AG04449 (cell line): ENCODE results near the gene SNX30.

Source experiments
- CTCF ChIA-PET: fragments of 350-600 bp; formaldehyde crosslinking; extraction: SDS; loops from one replicate; lab custom pipeline; 2021; ENCODE audit warnings: antibody characterized with exemption; lab: Yijun Ruan, JAX
- POLR2A ChIA-PET: fragments of 400-600, 350-600 bp; formaldehyde crosslinking; extraction: SDS; loops from one replicate; lab custom pipeline; 2020; ENCODE audit warnings: antibody characterized with exemption, inconsistent platforms; lab: Yijun Ruan, JAX
- DNase-seq: peaks from one replicate; pipeline ENCODE4 v3.0.0-alpha.2; 2010; ENCODE audit warnings: low read depth, low spot score
- H3K4me3 ChIP-seq: 2 replicates; pipeline ENCODE4 v1.5.1; 2011; ENCODE audit warnings: low read depth, mild to moderate bottlenecking, control low read depth, low read length
- TF ChIP-seq, protein P1 (sequence below): IDR thresholded peaks from one replicate; pipeline ENCODE4 v1.5.1; 2011; ENCODE audit warnings: mild to moderate bottlenecking, moderate library complexity, low read length, control low read depth, inconsistent platforms; ENCODE audit not compliant: insufficient read depth; ENCODE audit errors: missing control alignments

The SNX30 gene

DNA sequence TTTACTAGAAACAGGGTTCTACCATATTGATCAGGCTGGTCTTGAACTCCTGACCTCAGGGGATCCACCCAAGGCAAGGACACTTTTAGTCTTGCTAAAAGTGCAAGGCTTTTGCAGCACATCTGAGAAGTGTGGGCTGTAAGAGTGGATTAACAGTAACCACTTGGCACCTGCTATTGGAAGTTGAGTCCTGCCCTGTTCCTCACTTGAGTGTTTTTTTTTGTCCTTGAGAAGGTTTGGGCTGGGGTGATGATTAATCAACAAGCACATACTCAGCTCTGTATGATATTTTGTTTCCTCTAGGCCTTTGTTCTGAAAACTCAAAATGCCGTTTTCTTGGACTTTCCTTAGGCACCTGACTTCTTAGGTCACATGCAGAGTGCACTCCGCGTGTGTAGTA is 37.4 kb downstream of the SNX30 start:
- ChIA-PET POLR2A (interaction anchor here (0.9 kb wide), 1 partner anchor 23 kb away, joined by 3 read pairs; no protein-coding TSS in a partner anchor), CTCF (no interaction called here)
- TF ChIP-seq, protein P1, sequence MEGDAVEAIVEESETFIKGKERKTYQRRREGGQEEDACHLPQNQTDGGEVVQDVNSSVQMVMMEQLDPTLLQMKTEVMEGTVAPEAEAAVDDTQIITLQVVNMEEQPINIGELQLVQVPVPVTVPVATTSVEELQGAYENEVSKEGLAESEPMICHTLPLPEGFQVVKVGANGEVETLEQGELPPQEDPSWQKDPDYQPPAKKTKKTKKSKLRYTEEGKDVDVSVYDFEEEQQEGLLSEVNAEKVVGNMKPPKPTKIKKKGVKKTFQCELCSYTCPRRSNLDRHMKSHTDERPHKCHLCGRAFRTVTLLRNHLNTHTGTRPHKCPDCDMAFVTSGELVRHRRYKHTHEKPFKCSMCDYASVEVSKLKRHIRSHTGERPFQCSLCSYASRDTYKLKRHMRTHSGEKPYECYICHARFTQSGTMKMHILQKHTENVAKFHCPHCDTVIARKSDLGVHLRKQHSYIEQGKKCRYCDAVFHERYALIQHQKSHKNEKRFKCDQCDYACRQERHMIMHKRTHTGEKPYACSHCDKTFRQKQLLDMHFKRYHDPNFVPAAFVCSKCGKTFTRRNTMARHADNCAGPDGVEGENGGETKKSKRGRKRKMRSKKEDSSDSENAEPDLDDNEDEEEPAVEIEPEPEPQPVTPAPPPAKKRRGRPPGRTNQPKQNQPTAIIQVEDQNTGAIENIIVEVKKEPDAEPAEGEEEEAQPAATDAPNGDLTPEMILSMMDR = no peak
- no peak for DNase-seq
- H3K4me3 ChIP-seq = no peak overlapping the region

DNA sequence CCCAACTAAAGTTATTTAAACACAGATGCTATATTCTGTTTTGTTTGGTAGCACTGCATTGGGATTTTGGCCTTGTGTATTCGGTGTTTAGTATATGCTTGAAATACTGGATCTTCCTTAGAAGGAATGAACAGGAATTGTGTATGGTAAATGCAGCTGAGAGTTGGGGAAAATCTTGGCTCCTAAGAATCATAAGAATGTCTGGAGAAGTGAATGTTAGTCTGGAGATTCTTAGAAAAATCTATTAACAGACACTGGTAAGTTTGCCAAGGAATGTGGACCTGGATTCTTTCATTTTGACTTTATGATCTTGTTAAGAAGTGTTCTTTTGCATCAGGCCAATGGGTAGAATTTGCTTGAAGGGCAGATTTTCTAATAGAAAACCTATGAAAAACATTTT is 38.9 kb downstream of the SNX30 start:
- POLR2A ChIA-PET = no interaction called here
- TF ChIP-seq, protein P1 = no peak
- CTCF ChIA-PET = no interaction called here
- H3K4me3 ChIP-seq = no peak overlapping the region
- DNase-seq = peak; percentile 68

DNA sequence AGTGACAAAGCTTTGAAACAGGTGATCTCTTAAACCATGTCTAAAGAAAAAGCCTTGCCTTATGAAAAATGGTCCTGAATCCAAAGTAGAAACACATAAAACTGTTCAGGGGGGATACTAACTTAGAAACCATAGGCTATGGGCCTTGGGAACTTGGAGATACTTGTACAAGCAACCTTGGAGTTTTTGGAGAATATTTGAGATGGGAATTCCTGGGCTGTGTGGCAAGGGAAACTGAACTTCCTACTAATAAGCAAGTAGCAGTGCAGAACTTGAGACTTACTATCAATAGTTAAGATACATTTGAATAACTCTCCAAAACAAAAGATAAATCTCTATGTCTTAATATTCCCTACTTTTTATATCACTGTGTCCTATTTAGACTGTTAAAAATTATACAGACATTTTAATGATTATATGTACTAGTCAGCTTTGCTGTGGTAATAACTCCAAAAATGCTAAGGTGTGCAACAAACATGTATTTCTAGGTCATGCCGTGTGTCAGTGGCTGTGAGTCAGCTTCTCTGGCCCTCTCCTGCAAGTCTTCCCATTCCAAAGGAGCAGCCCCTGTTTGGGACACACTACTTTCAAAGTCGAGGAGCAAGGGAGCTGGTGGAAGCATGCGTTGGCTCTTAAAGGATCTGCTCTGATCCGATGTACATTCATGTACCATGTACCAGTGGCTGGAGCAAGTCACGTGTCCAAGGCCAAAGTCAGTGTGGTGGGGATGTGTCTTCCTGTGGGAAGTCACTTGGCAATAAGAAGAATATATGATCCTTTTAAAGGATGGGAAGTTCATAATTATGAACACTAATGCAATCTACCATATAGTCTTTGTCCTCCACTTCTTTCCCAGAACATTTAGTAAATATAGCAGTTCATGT is 39.6 kb downstream of the SNX30 start:
- ChIA-PET POLR2A (no interaction called here), CTCF (no interaction called here)
- H3K4me3 ChIP-seq = no peak overlapping the region
- TF ChIP-seq, protein P1 = no peak
- no peak for DNase-seq

DNA sequence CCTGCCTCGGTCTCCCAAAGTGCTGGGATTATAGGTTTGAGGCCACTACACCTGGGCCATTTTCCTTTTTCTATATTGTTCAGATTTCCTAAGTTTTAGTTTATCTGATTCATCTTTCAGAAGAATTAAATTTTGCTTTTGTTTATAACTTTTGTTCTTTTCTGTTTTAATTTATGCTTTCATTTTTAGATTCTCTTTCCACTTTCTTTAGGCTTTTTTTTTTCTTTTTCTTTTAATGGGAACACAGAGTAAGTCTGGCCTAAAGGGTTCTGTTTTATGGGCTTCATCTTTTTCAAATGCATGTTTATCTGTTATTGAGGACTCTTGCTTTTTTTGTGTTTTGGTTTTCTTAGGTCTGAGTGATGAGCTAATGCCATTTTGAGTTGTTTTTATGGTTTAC is 42.1 kb downstream of the SNX30 start:
- CTCF ChIA-PET = interaction anchor here (0.6 to 2.5 kb wide), 9 partner anchors 9 to 413 kb away, joined by 3 to 14 read pairs (median 4); partner anchors contain the start of genes HSDL2 and INIP
- POLR2A ChIA-PET = no interaction called here
- DNase-seq = no peak
- no peak overlapping the region for H3K4me3 ChIP-seq
- TF ChIP-seq, protein P1 = no peak

DNA sequence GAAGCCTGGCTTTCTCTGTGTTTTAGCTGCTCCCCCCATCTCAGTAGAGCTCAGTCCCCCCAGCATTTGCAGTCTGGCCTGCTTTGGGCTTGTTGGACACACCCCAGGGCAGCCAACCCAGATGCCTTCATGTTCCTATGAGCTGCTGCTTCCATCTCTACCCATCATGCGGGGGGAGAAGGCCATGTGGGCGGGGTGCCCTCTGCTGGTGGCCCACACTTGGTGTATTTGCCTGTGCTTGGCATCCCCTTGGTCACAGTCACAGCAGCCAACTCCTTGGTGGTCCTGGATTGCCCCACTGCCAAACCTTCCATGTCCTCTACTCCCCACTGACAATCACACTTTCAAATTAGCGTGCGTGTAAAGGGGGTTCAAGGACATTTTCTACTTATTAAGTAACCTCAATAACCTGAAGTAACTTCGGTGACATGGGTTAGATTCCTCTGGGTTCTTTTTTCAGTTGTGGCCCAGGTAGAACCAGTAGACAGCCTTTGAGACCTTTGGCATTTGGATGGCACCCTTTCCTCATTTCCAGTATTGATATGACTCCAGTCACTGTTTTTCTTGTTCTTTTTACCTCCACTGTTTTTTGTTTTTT is 42.8 kb downstream of the SNX30 start:
- ChIA-PET POLR2A (interaction anchor here (0.5 kb wide), 1 partner anchor 98 kb away, joined by 5 read pairs; no protein-coding TSS in a partner anchor), CTCF (interaction anchor here (0.6 to 2.5 kb wide), 10 partner anchors 10 to 853 kb away, joined by 3 to 14 read pairs (median 4); partner anchors contain the start of genes HSDL2 and INIP)
- no peak overlapping the region for H3K4me3 ChIP-seq
- TF ChIP-seq, protein P1 = peak; percentile 78
- no peak for DNase-seq

DNA sequence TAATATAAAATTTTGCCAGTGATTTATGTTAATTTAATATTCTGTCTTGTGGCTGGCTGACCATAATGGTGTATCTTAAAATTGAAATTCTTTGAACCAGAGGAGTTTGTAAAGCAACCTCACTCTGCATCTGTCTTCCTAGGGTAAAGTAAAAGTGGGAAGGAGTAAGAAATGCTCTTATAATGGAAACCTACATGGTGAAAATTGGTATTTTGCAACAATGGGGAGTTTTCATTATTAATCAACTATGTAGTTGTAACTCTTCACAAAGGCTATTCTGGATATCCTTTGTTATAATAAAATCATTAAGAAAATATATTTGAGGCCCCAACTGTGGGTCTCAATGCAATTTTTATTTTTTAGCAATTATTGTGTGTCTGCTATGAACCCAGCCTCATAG is 44.2 kb downstream of the SNX30 start:
- ChIA-PET CTCF (interaction anchor here (1.8 kb wide), 1 partner anchor 108 kb away, joined by 6 read pairs; no protein-coding TSS in a partner anchor), POLR2A (no interaction called here)
- H3K4me3 ChIP-seq = no peak overlapping the region
- TF ChIP-seq, protein P1 = no peak
- no peak for DNase-seq
